Osteoblast (primary cell): ENCODE measurements around the gene HHATL. TPM values are rescaled to one million over a fixed set of nuclear protein-coding genes. Genes with fewer than 3 reads are reported as not detected.

Source experiments
- DNase-seq: peaks from one replicate; pipeline ENCODE4 v3.0.0; 2011; ENCODE audit warnings: low spot score, mixed read lengths; ENCODE audit not compliant: insufficient read length; ENCODE audit errors: missing footprints
- H2AFZ ChIP-seq: 2 replicates; pipeline ENCODE4 v1.6.0; 2011; ENCODE audit warnings: mild to moderate bottlenecking, low read length
- H3K27ac ChIP-seq: 2 replicates; pipeline ENCODE4 v1.5.1; 2011; ENCODE audit warnings: mild to moderate bottlenecking, low read depth, low read length, moderate library complexity
- H3K27me3 ChIP-seq: 2 replicates; pipeline ENCODE4 v1.6.0; 2012; ENCODE audit warnings: mild to moderate bottlenecking, control low read depth, inconsistent platforms, low read length, moderate library complexity; ENCODE audit not compliant: insufficient read depth
- H3K36me3 ChIP-seq: 2 replicates; pipeline ENCODE4 v1.5.1; 2011; ENCODE audit warnings: mild to moderate bottlenecking, low read length, control low read depth, moderate library complexity; ENCODE audit not compliant: insufficient read depth
- H3K4me1 ChIP-seq: 2 replicates; pipeline ENCODE4 v1.5.1; 2011; ENCODE audit warnings: mild to moderate bottlenecking, low read length, control low read depth, moderate library complexity; ENCODE audit not compliant: insufficient read depth
- H3K4me2 ChIP-seq: 2 replicates; pipeline ENCODE4 v1.6.0; 2011; ENCODE audit warnings: mild to moderate bottlenecking, low read length; ENCODE audit not compliant: insufficient read depth
- H3K4me3 ChIP-seq: fragments of 200-600 bp; sonication (generic); 3 replicates; pipeline ENCODE4 v1.5.1; 2012; ENCODE audit warnings: mild to moderate bottlenecking, low read length, inconsistent platforms; ENCODE audit not compliant: insufficient read depth
- H3K79me2 ChIP-seq: 2 replicates; pipeline ENCODE4 v1.6.0; 2012; ENCODE audit warnings: mild to moderate bottlenecking, low read length, control low read depth, inconsistent platforms; ENCODE audit not compliant: insufficient read depth
- H3K9me3 ChIP-seq: 2 replicates; pipeline ENCODE4 v1.5.1; 2011; ENCODE audit warnings: low read depth, low read length, control low read depth
- H4K20me1 ChIP-seq: 2 replicates; pipeline ENCODE4 v1.6.0; 2012; ENCODE audit warnings: mild to moderate bottlenecking, low read length, control low read depth; ENCODE audit not compliant: insufficient read depth
- CTCF ChIP-seq: IDR thresholded peaks from 2 replicates; pipeline ENCODE4 v1.5.1; 2011; ENCODE audit warnings: mild to moderate bottlenecking, low read depth, low read length, moderate library complexity; ENCODE audit errors: extremely low read depth
- total RNA-seq: library from RNA; depleted of rRNA; stranded (reverse); fragments of >200 nt; gene quantifications from 2 replicates; pipeline ENCODE4 v1.2.3, GENCODE V29; 2012

The HHATL gene
- total RNA-seq, 1 donor: not detected

GRCh38 chr3:42721690-42722089, 19.1 kb upstream of the HHATL start:
- Histone ChIP-seq H3K9me3 (no peaks in the 10 kb centered on the region), H4K20me1 (no peaks in the 10 kb centered on the region), H3K27me3 (peaks cover 10% of the 10 kb centered on the region), H3K4me3 (no peak overlapping the region), H3K79me2 (no peaks in the 10 kb centered on the region), H3K4me1 (no peaks in the 10 kb centered on the region), H2AFZ (no peak overlapping the region), H3K4me2 (no peak overlapping the region), H3K36me3 (no peaks in the 10 kb centered on the region), H3K27ac (no peak overlapping the region)
- no peak for DNase-seq
- TF ChIP-seq CTCF: no peak

GRCh38 chr3:42720126-42720525, 17.5 kb upstream of the HHATL start:
- no peaks in the 10 kb centered on the region for H3K9me3 ChIP-seq
- no peaks in the 10 kb centered on the region for H3K36me3 ChIP-seq
- no peak for TF ChIP-seq CTCF
- H3K4me3 ChIP-seq: no peak overlapping the region
- H3K79me2 ChIP-seq: no peaks in the 10 kb centered on the region
- no peak overlapping the region for H2AFZ ChIP-seq
- H4K20me1 ChIP-seq: no peaks in the 10 kb centered on the region
- no peak for DNase-seq
- H3K4me2 ChIP-seq: no peak overlapping the region
- peaks cover 17% of the 10 kb centered on the region for H3K27me3 ChIP-seq
- H3K27ac ChIP-seq: no peak overlapping the region
- no peaks in the 10 kb centered on the region for H3K4me1 ChIP-seq

GRCh38 chr3:42719002-42719401, 16.4 kb upstream of the HHATL start:
- Histone ChIP-seq H3K4me3 (no peak overlapping the region), H3K4me2 (no peak overlapping the region), H3K27me3 (peaks cover 25% of the 10 kb centered on the region), H3K79me2 (no peaks in the 10 kb centered on the region), H3K9me3 (no peaks in the 10 kb centered on the region), H3K36me3 (no peaks in the 10 kb centered on the region), H3K4me1 (no peaks in the 10 kb centered on the region), H4K20me1 (no peaks in the 10 kb centered on the region), H3K27ac (no peak overlapping the region), H2AFZ (no peak overlapping the region)
- DNase-seq: no peak
- no peak for TF ChIP-seq CTCF

- Histone ChIP-seq H2AFZ (no peak overlapping the region), H4K20me1 (no peaks in the 10 kb centered on the region), H3K36me3 (no peaks in the 10 kb centered on the region), H3K4me3 (no peak overlapping the region), H3K27ac (no peak overlapping the region), H3K27me3 (peaks cover 28% of the 10 kb centered on the region), H3K4me2 (no peak overlapping the region), H3K79me2 (no peaks in the 10 kb centered on the region), H3K9me3 (no peaks in the 10 kb centered on the region), H3K4me1 (no peaks in the 10 kb centered on the region)
- DNase-seq: no peak
- TF ChIP-seq CTCF: no peak
These were observed 15.7 kb upstream of the HHATL start for GRCh38 chr3:42718338-42718737.
